Upper lobe of left lung (tissue), 6 donors: ENCODE measurements around the gene CCDC28B. TPM values are rescaled to one million over a fixed set of nuclear protein-coding genes. Genes with fewer than 3 reads are reported as not detected.

Experiments
- ATAC-seq, 2 donors: fragments of 200-7000 bp; cut with Tn5 transposase; one replicate each; pipeline ENCODE4 v1.9.1; 2022; ENCODE audit warnings: mild to moderate bottlenecking in 2 of 2, moderate library complexity in 2 of 2; ENCODE audit not compliant: low FRiP score in 2 of 2
- DNase-seq, 2 donors: peaks; one replicate each; pipeline ENCODE4 v3.0.0-alpha.2; 2019 to 2020
- H3K27ac ChIP-seq, 4 donors: fragments of 200-600 bp; sonication (generic); one replicate each; pipeline ENCODE4 v1.5.1; 2016 to 2019
- H3K27me3 ChIP-seq, 4 donors: fragments of 200-600 bp; sonication (generic); one replicate each; pipeline ENCODE4 v1.5.1; 2017 to 2019
- H3K36me3 ChIP-seq, 4 donors: fragments of 200-600 bp; sonication (generic); one replicate each; pipeline ENCODE4 v1.5.1; 2016 to 2019
- H3K4me1 ChIP-seq, 4 donors: fragments of 200-600 bp; sonication (generic); one replicate each; pipeline ENCODE4 v1.5.1; 2018 to 2019
- H3K4me3 ChIP-seq, 4 donors: fragments of 200-600 bp; sonication (generic); one replicate each; pipeline ENCODE4 v1.5.1; 2017 to 2019; ENCODE audit warnings: mild to moderate bottlenecking in 2 of 4, moderate library complexity in 1 of 4
- H3K9me3 ChIP-seq, 4 donors: fragments of 200-600 bp; sonication (generic); one replicate each; pipeline ENCODE4 v1.5.1; 2018 to 2019
- EP300 ChIP-seq, 4 donors: sonication (generic); formaldehyde crosslinking; IDR thresholded peaks; one replicate each; pipeline ENCODE4 v1.5.1; 2017; ENCODE audit warnings: antibody characterized with exemption in 4 of 4, control low read depth in 2 of 4
- POLR2A ChIP-seq, 4 donors: fragments of 450-650 bp; IDR thresholded peaks; one replicate each; pipeline ENCODE4 v1.5.1; 2016 to 2017; ENCODE audit warnings: antibody characterized with exemption in 4 of 4, mild to moderate bottlenecking in 2 of 4
- POLR2AphosphoS5 ChIP-seq, 2 donors: sonication (generic); formaldehyde crosslinking; IDR thresholded peaks; one replicate each; pipeline ENCODE4 v1.5.1; 2017; ENCODE audit warnings: antibody characterized with exemption in 2 of 2
- WGBS, 2 donors: methylation state at CpG; one replicate each; pipeline ENCODE4 v1.1.5; 2017 to 2018; 5-methylcytosine and 5-hydroxymethylcytosine counted together
- total RNA-seq, 6 donors: library from RNA; depleted of rRNA in 4 of 6; stranded (reverse); fragments of >200 nt in 4 of 6; gene quantifications; one replicate each; pipeline versions ENCODE4 v1.1.0 to v1.2.1, GENCODE V29; 2016 to 2021
- TF ChIP-seq, protein P1 (sequence below), 6 experiments: fragments of 450-650 bp in 4 of 6; fragments of 200-600 bp in 2 of 6; sonication (generic) in 2 of 6; IDR thresholded peaks; one replicate each; pipeline ENCODE4 v1.5.1; 2016 to 2019; ENCODE audit warnings: antibody characterized with exemption in 6 of 6
- donor health status: DM: no; HTN: no; CAD: no; lungs with moderate emphysema.
- donor health status: DM: no; HTN: yes; CAD: no; lungs with severe emphysema.

Gene CCDC28B
- total RNA-seq, 6 donors from 2014 or later: 0.98 to 4.2 (median 3.2) TPM

DNA sequence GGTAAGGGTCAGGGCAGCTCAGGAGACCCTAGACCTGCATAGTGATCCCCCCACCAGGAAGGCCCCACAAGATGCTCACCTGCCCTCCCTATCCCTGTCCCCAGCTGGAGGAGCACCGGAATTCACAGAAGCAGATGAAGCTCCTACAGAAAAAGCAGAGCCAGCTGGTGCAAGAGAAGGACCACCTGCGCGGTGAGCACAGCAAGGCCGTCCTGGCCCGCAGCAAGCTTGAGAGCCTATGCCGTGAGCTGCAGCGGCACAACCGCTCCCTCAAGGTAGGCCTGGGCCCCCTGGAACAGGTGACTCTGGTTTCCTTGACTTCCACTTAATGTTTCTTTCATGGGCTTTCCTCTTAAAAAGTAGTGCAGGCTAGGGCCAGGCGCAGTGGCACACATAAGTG lies 12.5 kb upstream of the CCDC28B start:
- Histone ChIP-seq H3K9me3 (no peaks in the 10 kb centered on the region), H3K4me3 (no peak overlapping the region), H3K36me3 (peaks cover 54 to 98% (median 81%) of the 10 kb centered on the region in 4 donors), H3K27me3 (no peaks in the 10 kb centered on the region), H3K4me1 (peaks cover 10 to 18% (median 15%) of the 10 kb centered on the region in 4 donors), H3K27ac (no peak overlapping the region)
- TF ChIP-seq EP300 (IDR thresholded peaks at IDR 0.05) (no peak), POLR2A (IDR thresholded peaks at IDR 0.05) (no peak), POLR2AphosphoS5 (IDR thresholded peaks at IDR 0.05) (no peak)
- TF ChIP-seq, protein P1, sequence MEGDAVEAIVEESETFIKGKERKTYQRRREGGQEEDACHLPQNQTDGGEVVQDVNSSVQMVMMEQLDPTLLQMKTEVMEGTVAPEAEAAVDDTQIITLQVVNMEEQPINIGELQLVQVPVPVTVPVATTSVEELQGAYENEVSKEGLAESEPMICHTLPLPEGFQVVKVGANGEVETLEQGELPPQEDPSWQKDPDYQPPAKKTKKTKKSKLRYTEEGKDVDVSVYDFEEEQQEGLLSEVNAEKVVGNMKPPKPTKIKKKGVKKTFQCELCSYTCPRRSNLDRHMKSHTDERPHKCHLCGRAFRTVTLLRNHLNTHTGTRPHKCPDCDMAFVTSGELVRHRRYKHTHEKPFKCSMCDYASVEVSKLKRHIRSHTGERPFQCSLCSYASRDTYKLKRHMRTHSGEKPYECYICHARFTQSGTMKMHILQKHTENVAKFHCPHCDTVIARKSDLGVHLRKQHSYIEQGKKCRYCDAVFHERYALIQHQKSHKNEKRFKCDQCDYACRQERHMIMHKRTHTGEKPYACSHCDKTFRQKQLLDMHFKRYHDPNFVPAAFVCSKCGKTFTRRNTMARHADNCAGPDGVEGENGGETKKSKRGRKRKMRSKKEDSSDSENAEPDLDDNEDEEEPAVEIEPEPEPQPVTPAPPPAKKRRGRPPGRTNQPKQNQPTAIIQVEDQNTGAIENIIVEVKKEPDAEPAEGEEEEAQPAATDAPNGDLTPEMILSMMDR (IDR thresholded peaks at IDR 0.05): no peak
- DNase-seq (no peak), ATAC-seq (no peak)
- WGBS, 2 donors: 98 to 99% methylated on average over 9 of the region's 9 CpGs

DNA sequence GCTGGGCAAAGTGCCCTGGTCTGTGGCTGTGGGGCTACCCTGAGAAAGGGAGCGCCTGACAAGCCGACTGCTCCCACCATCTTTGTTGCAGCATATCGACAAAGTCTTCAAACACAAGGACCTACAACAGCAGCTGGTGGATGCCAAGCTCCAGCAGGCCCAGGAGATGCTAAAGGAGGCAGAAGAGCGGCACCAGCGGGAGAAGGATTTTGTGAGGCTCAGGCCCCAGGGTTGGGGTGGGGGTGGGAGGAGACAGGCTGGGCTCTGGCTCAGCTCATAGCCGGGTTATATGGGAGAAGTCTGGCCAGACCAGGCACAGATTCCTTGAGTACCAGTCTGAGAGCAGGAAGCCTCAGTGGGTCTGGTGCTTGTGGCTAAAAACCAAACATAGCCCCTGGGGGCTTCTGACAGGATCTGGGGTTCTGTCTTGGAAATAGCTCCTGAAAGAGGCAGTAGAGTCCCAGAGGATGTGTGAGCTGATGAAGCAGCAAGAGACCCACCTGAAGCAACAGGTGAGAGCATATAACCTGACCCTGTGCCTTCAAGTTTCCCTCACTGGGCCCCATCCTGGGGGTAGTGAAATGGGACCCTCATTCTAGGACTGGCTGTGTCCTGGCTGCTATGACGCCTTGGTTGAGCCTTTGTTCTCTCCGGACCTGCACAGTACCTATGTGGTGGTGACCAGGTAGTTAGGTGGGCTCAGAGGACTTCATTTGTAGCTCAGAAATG lies 8.0 kb upstream of the CCDC28B start:
- TF ChIP-seq EP300 (IDR thresholded peaks at IDR 0.05) (no peak), POLR2A (IDR thresholded peaks at IDR 0.05) (no peak), POLR2AphosphoS5 (IDR thresholded peaks at IDR 0.05) (no peak)
- TF ChIP-seq, protein P1 (IDR thresholded peaks at IDR 0.05): no peak
- DNase-seq: no peak
- Histone ChIP-seq H3K4me3 (no peak overlapping the region), H3K27ac (no peak overlapping the region), H3K4me1 (peaks cover 0 to 9% (median 0%) of the 10 kb centered on the region in 4 donors), H3K27me3 (no peaks in the 10 kb centered on the region), H3K9me3 (no peaks in the 10 kb centered on the region), H3K36me3 (peaks cover 75 to 100% (median 94%) of the 10 kb centered on the region in 4 donors)
- ATAC-seq: no peak
- WGBS, 2 donors: 89% methylated on average over 8 of the region's 8 CpGs

DNA sequence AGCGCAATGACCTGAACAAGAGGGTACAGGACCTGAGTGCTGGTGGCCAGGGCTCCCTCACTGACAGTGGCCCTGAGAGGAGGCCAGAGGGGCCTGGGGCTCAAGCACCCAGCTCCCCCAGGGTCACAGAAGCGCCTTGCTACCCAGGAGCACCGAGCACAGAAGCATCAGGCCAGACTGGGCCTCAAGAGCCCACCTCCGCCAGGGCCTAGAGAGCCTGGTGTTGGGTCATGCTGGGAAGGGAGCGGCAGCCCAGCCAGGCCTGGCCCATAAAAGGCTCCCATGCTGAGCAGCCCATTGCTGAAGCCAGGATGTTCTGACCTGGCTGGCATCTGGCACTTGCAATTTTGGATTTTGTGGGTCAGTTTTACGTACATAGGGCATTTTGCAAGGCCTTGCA lies 5.4 kb upstream of the CCDC28B start:
- no peaks in the 10 kb centered on the region for H3K9me3 ChIP-seq
- DNase-seq: no peak
- H3K4me1 ChIP-seq: peaks cover 0 to 15% (median 4%) of the 10 kb centered on the region in 4 donors
- 89 to 96% methylated on average over 1 to 6 of the region's 6 CpGs for WGBS, 2 donors
- H3K36me3 ChIP-seq: peaks cover 52 to 79% (median 70%) of the 10 kb centered on the region in 4 donors
- H3K4me3 ChIP-seq: no peak overlapping the region
- H3K27ac ChIP-seq: no peak overlapping the region
- ATAC-seq: no peak
- TF ChIP-seq EP300 (IDR thresholded peaks at IDR 0.05): no peak
- TF ChIP-seq POLR2AphosphoS5 (IDR thresholded peaks at IDR 0.05): no peak
- TF ChIP-seq POLR2A (IDR thresholded peaks at IDR 0.05): no peak
- TF ChIP-seq, protein P1 (IDR thresholded peaks at IDR 0.05): no peak
- H3K27me3 ChIP-seq: no peaks in the 10 kb centered on the region

DNA sequence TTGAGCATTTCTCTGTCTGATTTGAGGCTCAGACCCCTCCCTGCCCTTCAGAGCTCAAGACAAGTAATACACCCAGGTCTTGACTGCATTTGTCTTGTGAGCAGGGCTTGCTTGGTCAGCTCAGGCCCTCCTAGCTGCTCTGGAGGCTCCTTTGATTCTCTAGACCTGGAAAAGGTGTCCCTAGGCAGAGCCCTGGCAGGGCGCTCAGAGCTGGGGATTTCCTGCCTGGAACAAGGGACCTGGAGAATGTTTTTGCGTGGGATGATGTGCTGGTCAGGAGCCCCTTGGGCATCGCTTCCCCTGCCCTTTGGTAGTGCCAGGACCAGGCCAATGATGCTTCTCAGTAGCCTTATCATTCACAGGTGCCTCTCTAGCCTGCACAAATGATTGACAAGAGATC lies 4.9 kb upstream of the CCDC28B start:
- 93 to 100% methylated on average over 3 of the region's 3 CpGs for WGBS, 2 donors
- H3K36me3 ChIP-seq: peaks cover 47 to 74% (median 65%) of the 10 kb centered on the region in 4 donors
- peaks cover 0 to 18% (median 8%) of the 10 kb centered on the region in 4 donors for H3K4me1 ChIP-seq
- no peaks in the 10 kb centered on the region for H3K9me3 ChIP-seq
- no peaks in the 10 kb centered on the region for H3K27me3 ChIP-seq
- H3K4me3 ChIP-seq: no peak overlapping the region
- ATAC-seq (no peak), DNase-seq (no peak)
- TF ChIP-seq POLR2A (IDR thresholded peaks at IDR 0.05) (no peak), POLR2AphosphoS5 (IDR thresholded peaks at IDR 0.05) (no peak), EP300 (IDR thresholded peaks at IDR 0.05) (no peak)
- TF ChIP-seq, protein P1 (IDR thresholded peaks at IDR 0.05): no peak
- H3K27ac ChIP-seq: no peak overlapping the region
